IMR-90 (cell line): ENCODE data around the gene HSPA1A. TPM values are rescaled to one million over a fixed set of nuclear protein-coding genes. Genes with fewer than 3 reads are reported as not detected.

ENCODE experiments used
- ATAC-seq: fragments of 200-7000 bp; cut with Tn5 transposase; 2 replicates; pipeline ENCODE4 v1.9.1; 2020; ENCODE audit warnings: low read depth, mild to moderate bottlenecking, moderate library complexity
- BruUV-seq: library from RNA; stranded (reverse); fragments of 400-500 nt; replicated peaks from 2 replicates; lab custom pipeline; 2021; lab: Mats Ljungman, UMichigan
- CTCF ChIA-PET: fragments of 300-600 bp; formaldehyde crosslinking; extraction: SDS; loops from one replicate; lab custom pipeline; 2021; ENCODE audit warnings: antibody characterized with exemption; lab: Yijun Ruan, JAX
- POLR2A ChIA-PET: fragments of 300-600 bp; sonication (Branson Sonifier 250); formaldehyde crosslinking; loops from one replicate; lab custom pipeline; 2022; ENCODE audit warnings: antibody characterized with exemption; ENCODE audit not compliant: unreplicated experiment; lab: Charles Lee
- DNase-seq: peaks from one replicate; pipeline ENCODE4 v3.0.0; 2013
- H2AFZ ChIP-seq: replicated peaks from 2 replicates; pipeline ENCODE3; 2013; ENCODE audit warnings: low read length, mild to moderate bottlenecking; ENCODE audit not compliant: poor library complexity
- H2AK5ac ChIP-seq: 2 replicates; pipeline ENCODE4 v1.6.1; 2013; ENCODE audit warnings: low read depth, low read length, inconsistent platforms
- H2AK9ac ChIP-seq: replicated peaks from 2 replicates; pipeline ENCODE3; 2013; ENCODE audit warnings: mild to moderate bottlenecking, low read depth, low read length, moderate library complexity; ENCODE audit not compliant: poor library complexity
- H2BK120ac ChIP-seq: 2 replicates; pipeline ENCODE4 v1.6.1; 2013; ENCODE audit warnings: low read depth, low read length, inconsistent platforms
- H2BK15ac ChIP-seq: 3 replicates; pipeline ENCODE4 v1.6.1; 2013; ENCODE audit warnings: low read depth, low read length, inconsistent platforms
- H2BK20ac ChIP-seq: 2 replicates; pipeline ENCODE4 v1.6.1; 2013; ENCODE audit warnings: low read depth, mild to moderate bottlenecking, inconsistent platforms, low read length, moderate library complexity
- H2BK5ac ChIP-seq: 2 replicates; pipeline ENCODE4 v1.6.1; 2013; ENCODE audit warnings: mild to moderate bottlenecking, low read depth, low read length, inconsistent platforms; ENCODE audit not compliant: poor library complexity, severe bottlenecking
- H3K14ac ChIP-seq: replicated peaks from 2 replicates; pipeline ENCODE4 v1.6.1; 2013; ENCODE audit warnings: low read depth, low read length, inconsistent platforms
- H3K18ac ChIP-seq: 2 replicates; pipeline ENCODE4 v1.6.1; 2013; ENCODE audit warnings: low read depth, low read length, control low read depth
- H3K23ac ChIP-seq: 2 replicates; pipeline ENCODE4 v1.6.1; 2013; ENCODE audit warnings: low read depth, low read length, inconsistent platforms
- H3K27ac ChIP-seq: 2 replicates; pipeline ENCODE4 v1.5.1; 2013; ENCODE audit warnings: mild to moderate bottlenecking, control low read depth, low read length; ENCODE audit not compliant: insufficient read depth
- H3K27me3 ChIP-seq: 2 replicates; pipeline ENCODE4 v1.6.1; 2013; ENCODE audit warnings: low read length; ENCODE audit not compliant: control insufficient read depth, insufficient read depth
- H3K36me3 ChIP-seq: 2 replicates; pipeline ENCODE4 v1.6.1; 2013; ENCODE audit warnings: low read length, mixed read lengths; ENCODE audit not compliant: control insufficient read depth, insufficient read depth
- H3K4ac ChIP-seq: 2 replicates; pipeline ENCODE4 v1.6.1; 2013; ENCODE audit warnings: low read depth, low read length, inconsistent platforms
- H3K4me1 ChIP-seq: 2 replicates; pipeline ENCODE4 v1.6.1; 2013; ENCODE audit warnings: low read length, mixed read lengths; ENCODE audit not compliant: control insufficient read depth, insufficient read depth
- H3K4me2 ChIP-seq: 2 replicates; pipeline ENCODE4 v1.6.1; 2013; ENCODE audit warnings: low read depth, mild to moderate bottlenecking, control low read depth, low read length, moderate library complexity
- H3K4me3 ChIP-seq: 2 replicates; pipeline ENCODE4 v1.5.1; 2013; ENCODE audit warnings: low read depth, mild to moderate bottlenecking, control low read depth, low read length, moderate library complexity; ENCODE audit not compliant: insufficient read depth
- H3K56ac ChIP-seq: 2 replicates; pipeline ENCODE4 v1.6.1; 2013; ENCODE audit warnings: low read length, inconsistent platforms; ENCODE audit not compliant: insufficient read depth; ENCODE audit errors: extremely low read depth
- H3K79me1 ChIP-seq, 2 experiments: 2 replicates each; pipeline ENCODE4 v1.6.1; 2013; ENCODE audit warnings: low read length in 2 of 2, inconsistent platforms in 1 of 2, low read depth in 1 of 2
- H3K9ac ChIP-seq: 2 replicates; pipeline ENCODE4 v1.6.1; 2013; ENCODE audit warnings: low read depth, low read length, control low read depth
- H3K9me1 ChIP-seq: 2 replicates; pipeline ENCODE4 v1.6.1; 2013; ENCODE audit warnings: low read length, inconsistent platforms; ENCODE audit not compliant: insufficient read depth
- H3K9me3 ChIP-seq: 2 replicates; pipeline ENCODE4 v1.6.1; 2013; ENCODE audit warnings: low read length; ENCODE audit not compliant: control insufficient read depth, insufficient read depth
- H4K20me1 ChIP-seq: 2 replicates; pipeline ENCODE4 v1.6.1; 2013; ENCODE audit warnings: low read length, inconsistent platforms; ENCODE audit not compliant: insufficient read depth
- H4K5ac ChIP-seq: 2 replicates; pipeline ENCODE4 v1.6.1; 2013; ENCODE audit warnings: mild to moderate bottlenecking, low read depth, low read length, control low read depth
- H4K8ac ChIP-seq, 2 experiments: 2 replicates each; pipeline ENCODE4 v1.6.1; 2013; ENCODE audit warnings: low read depth in 2 of 2, low read length in 2 of 2, control low read depth in 1 of 2, inconsistent platforms in 1 of 2
- H4K91ac ChIP-seq: 2 replicates; pipeline ENCODE4 v1.6.1; 2013; ENCODE audit warnings: low read depth, low read length, inconsistent platforms; ENCODE audit not compliant: insufficient read depth
- BHLHE40 ChIP-seq: fragments of 150-350 bp; IDR thresholded peaks from 2 replicates; pipeline ENCODE4 v1.6.1; 2016; ENCODE audit warnings: mild to moderate bottlenecking, low read depth, low read length
- NFE2L2 ChIP-seq: fragments of 150-350 bp; IDR thresholded peaks from 2 replicates; pipeline ENCODE4 v1.6.1; 2016; ENCODE audit warnings: low read depth, mild to moderate bottlenecking, low read length
- RAD21 ChIP-seq: IDR thresholded peaks from 2 replicates; pipeline ENCODE4 v1.6.1; 2012; ENCODE audit warnings: low read length, improper control_type of control experiment
- RCOR1 ChIP-seq: IDR thresholded peaks from 2 replicates; pipeline ENCODE4 v1.6.1; 2012; ENCODE audit warnings: mild to moderate bottlenecking, low read length, improper control_type of control experiment; ENCODE audit not compliant: insufficient replicate concordance
- SMC3 ChIP-seq: fragments of 150-350 bp; IDR thresholded peaks from 2 replicates; pipeline ENCODE4 v1.6.1; 2016; ENCODE audit warnings: low read depth, mild to moderate bottlenecking, antibody characterized with exemption, low read length, moderate library complexity
- WGBS, 2 experiments: methylation state at CpG; one replicate each; pipeline versions ENCODE4 v1.1.5 to v1.1.7; 2013; ENCODE audit warnings: missing lambda C conversion rate in 2 of 2; ENCODE audit not compliant: insufficient read length in 1 of 2; ENCODE audit errors: extremely low coverage in 2 of 2; 5-methylcytosine and 5-hydroxymethylcytosine counted together
- dilution Hi-C: fragments of 300-500 bp; cut with HindIII; formaldehyde crosslinking; loops from one replicate; pipeline ENCODE4 v1.14.3; 2018; ENCODE audit warnings: low sequenced_read_pairs; ENCODE audit not compliant: unreplicated experiment
- in situ Hi-C: fragments of 300-500 bp; cut with MboI; formaldehyde crosslinking; loops from 3 replicates; pipeline ENCODE4 v1.14.3; 2019; ENCODE audit warnings: low sequenced_read_pairs, inconsistent platforms, mixed read lengths
- intact Hi-C: fragments of 100-400 bp; cut with micrococcal nuclease; formaldehyde crosslinking; loops from 2 replicates; pipeline ENCODE4 v1.10.0; 2022
- polyA plus RNA-seq, 3 experiments: library from polyadenylated mRNA; depleted of rRNA; stranded (reverse); fragments of >200 nt; gene quantifications; 2 replicates each; pipeline ENCODE4 v1.2.3, GENCODE V29; 2012; ENCODE audit warnings: low replicate concordance in 1 of 3
- total RNA-seq: library from RNA; depleted of rRNA; stranded (reverse); fragments of >200 nt; gene quantifications from 2 replicates; pipeline ENCODE4 v1.2.3, GENCODE V29; 2012
- TF ChIP-seq, protein P1 (sequence below): fragments of 150-350 bp; IDR thresholded peaks from 2 replicates; pipeline ENCODE4 v1.6.1; 2017; ENCODE audit warnings: mild to moderate bottlenecking, antibody characterized with exemption, low read length, low read depth
- TF ChIP-seq, protein P2 (sequence below): conservative IDR thresholded peaks from 2 replicates; pipeline ENCODE4 v1.5.1; 2012; ENCODE audit warnings: mild to moderate bottlenecking, low read depth, low read length, improper control_type of control experiment
- TF ChIP-seq, protein P3 (sequence below): fragments of 150-350 bp; IDR thresholded peaks from 2 replicates; pipeline ENCODE4 v1.6.1; 2016; ENCODE audit warnings: low read depth, mild to moderate bottlenecking, low read length, moderate library complexity, borderline replicate concordance

The HSPA1A gene
- total and polyA plus RNA-seq, 2 of the 4 experiments (the other 2 are of a cell fraction) = 94.6 to 95.3 TPM

DNA sequence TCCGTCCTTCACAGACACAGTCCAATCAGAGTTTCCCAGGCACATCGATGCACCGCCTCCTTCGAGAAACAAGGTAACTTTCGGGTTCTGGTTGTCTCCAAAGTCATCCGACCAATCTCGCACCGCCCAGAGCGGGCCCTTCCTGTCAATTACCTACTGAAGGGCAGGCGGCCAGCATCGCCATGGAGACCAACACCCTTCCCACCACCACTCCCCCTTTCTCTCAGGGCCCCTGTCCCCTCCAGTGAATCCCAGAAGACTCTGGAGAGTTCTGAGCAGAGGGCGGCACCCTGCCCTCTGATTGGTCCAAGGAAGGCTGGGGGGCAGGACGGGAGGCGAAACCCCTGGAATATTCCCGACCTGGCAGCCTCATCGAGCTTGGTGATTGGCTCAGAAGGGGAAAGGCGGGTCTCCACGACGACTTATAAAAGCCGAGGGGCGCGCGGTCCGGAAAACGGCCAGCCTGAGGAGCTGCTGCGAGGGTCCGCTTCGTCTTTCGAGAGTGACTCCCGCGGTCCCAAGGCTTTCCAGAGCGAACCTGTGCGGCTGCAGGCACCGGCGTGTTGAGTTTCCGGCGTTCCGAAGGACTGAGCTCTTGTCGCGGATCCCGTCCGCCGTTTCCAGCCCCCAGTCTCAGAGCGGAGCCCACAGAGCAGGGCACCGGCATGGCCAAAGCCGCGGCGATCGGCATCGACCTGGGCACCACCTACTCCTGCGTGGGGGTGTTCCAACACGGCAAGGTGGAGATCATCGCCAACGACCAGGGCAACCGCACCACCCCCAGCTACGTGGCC is 12.1 kb downstream of the HSPA1A start, which contains the start of gene HSPA1B (continued):
- TF ChIP-seq SMC3 = no peak
- no peak for TF ChIP-seq NFE2L2
- TF ChIP-seq BHLHE40 = no peak

DNA sequence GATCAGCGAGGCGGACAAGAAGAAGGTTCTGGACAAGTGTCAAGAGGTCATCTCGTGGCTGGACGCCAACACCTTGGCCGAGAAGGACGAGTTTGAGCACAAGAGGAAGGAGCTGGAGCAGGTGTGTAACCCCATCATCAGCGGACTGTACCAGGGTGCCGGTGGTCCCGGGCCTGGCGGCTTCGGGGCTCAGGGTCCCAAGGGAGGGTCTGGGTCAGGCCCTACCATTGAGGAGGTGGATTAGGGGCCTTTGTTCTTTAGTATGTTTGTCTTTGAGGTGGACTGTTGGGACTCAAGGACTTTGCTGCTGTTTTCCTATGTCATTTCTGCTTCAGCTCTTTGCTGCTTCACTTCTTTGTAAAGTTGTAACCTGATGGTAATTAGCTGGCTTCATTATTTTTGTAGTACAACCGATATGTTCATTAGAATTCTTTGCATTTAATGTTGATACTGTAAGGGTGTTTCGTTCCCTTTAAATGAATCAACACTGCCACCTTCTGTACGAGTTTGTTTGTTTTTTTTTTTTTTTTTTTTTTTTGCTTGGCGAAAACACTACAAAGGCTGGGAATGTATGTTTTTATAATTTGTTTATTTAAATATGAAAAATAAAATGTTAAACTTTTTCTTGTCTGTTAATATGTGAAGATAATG is 14.4 kb downstream of the HSPA1A start:
- no peaks in the 10 kb centered on the region for H3K36me3 ChIP-seq
- H4K8ac ChIP-seq = no peak overlapping the region
- peak overlapping the region; percentile 94 for H3K9ac ChIP-seq
- CTCF ChIA-PET = interaction anchor here (0.7 to 1.0 kb wide), 2 partner anchors 89 to 132 kb away, joined by 3 read pairs; no protein-coding TSS in a partner anchor
- no peak overlapping the region for H2AFZ ChIP-seq
- H3K79me1 ChIP-seq = peaks cover 6 to 19% of the 10 kb centered on the region in 2 experiments; a peak in 2 of 4 replicates
- WGBS, 2 experiments = no CpG with 5 or more reads among the region's 15 CpGs
- peak overlapping the region; percentile 40; the same call in 1 of the 2 replicates for H3K23ac ChIP-seq
- no peaks in the 10 kb centered on the region for H3K9me1 ChIP-seq
- peak overlapping the region; percentile 73 for H2BK5ac ChIP-seq
- H3K9me3 ChIP-seq = no peaks in the 10 kb centered on the region
- no peak overlapping the region for H3K18ac ChIP-seq
- peaks cover 7% of the 10 kb centered on the region for H3K4me1 ChIP-seq
- peak overlapping the region; percentile 98 for H3K4me2 ChIP-seq
- no peak overlapping the region for H2BK20ac ChIP-seq
- H4K5ac ChIP-seq = no peak overlapping the region
- in situ Hi-C loops = loop anchor here (10.0 kb wide), 2 partner anchors 145 to 285 kb away; partner anchors contain the start of genes ATP6V1G2, DDX39B, LY6G5C and NFKBIL1
- no TSS peak for BruUV-seq
- ATAC-seq (no peak), DNase-seq (peak; percentile 56)
- POLR2A ChIA-PET = no interaction called here
- dilution Hi-C loops = no loop called here
- H3K27me3 ChIP-seq = no peaks in the 10 kb centered on the region
- peak overlapping the region; percentile 52; the same call in 1 of the 2 replicates for H3K56ac ChIP-seq
- intact Hi-C loops = loop anchor here (1.0 to 5.0 kb wide), 7 partner anchors 57 to 282 kb away; partner anchors contain the start of genes ABHD16A, ATP6V1G2, C6orf47 and DDAH2
- H4K20me1 ChIP-seq = peaks cover 9% of the 10 kb centered on the region
- no peak overlapping the region for H2BK120ac ChIP-seq
- no peak overlapping the region for H4K91ac ChIP-seq
- H2BK15ac ChIP-seq = no peak overlapping the region
- no peak overlapping the region for H3K4ac ChIP-seq
- H3K27ac ChIP-seq = no peak overlapping the region
- H2AK5ac ChIP-seq = no peak overlapping the region
- H2AK9ac ChIP-seq = no peak overlapping the region
- TF ChIP-seq RCOR1 = no peak
- no peak for TF ChIP-seq BHLHE40
- TF ChIP-seq RAD21 = peak; percentile 74
- TF ChIP-seq, protein P1, sequence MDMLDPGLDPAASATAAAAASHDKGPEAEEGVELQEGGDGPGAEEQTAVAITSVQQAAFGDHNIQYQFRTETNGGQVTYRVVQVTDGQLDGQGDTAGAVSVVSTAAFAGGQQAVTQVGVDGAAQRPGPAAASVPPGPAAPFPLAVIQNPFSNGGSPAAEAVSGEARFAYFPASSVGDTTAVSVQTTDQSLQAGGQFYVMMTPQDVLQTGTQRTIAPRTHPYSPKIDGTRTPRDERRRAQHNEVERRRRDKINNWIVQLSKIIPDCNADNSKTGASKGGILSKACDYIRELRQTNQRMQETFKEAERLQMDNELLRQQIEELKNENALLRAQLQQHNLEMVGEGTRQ = no peak
- TF ChIP-seq, protein P2, sequence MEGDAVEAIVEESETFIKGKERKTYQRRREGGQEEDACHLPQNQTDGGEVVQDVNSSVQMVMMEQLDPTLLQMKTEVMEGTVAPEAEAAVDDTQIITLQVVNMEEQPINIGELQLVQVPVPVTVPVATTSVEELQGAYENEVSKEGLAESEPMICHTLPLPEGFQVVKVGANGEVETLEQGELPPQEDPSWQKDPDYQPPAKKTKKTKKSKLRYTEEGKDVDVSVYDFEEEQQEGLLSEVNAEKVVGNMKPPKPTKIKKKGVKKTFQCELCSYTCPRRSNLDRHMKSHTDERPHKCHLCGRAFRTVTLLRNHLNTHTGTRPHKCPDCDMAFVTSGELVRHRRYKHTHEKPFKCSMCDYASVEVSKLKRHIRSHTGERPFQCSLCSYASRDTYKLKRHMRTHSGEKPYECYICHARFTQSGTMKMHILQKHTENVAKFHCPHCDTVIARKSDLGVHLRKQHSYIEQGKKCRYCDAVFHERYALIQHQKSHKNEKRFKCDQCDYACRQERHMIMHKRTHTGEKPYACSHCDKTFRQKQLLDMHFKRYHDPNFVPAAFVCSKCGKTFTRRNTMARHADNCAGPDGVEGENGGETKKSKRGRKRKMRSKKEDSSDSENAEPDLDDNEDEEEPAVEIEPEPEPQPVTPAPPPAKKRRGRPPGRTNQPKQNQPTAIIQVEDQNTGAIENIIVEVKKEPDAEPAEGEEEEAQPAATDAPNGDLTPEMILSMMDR = peak; percentile 63
- TF ChIP-seq SMC3 = peak; percentile 75
- TF ChIP-seq, protein P3, sequence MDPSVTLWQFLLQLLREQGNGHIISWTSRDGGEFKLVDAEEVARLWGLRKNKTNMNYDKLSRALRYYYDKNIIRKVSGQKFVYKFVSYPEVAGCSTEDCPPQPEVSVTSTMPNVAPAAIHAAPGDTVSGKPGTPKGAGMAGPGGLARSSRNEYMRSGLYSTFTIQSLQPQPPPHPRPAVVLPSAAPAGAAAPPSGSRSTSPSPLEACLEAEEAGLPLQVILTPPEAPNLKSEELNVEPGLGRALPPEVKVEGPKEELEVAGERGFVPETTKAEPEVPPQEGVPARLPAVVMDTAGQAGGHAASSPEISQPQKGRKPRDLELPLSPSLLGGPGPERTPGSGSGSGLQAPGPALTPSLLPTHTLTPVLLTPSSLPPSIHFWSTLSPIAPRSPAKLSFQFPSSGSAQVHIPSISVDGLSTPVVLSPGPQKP = no peak
- H3K14ac ChIP-seq = peak overlapping the region; percentile 37
- H3K4me3 ChIP-seq = peak overlapping the region; percentile 81
